ENCODE measurements around the gene RIOK2. TPM values are rescaled to one million over a fixed set of nuclear protein-coding genes. Genes with fewer than 3 reads are reported as not detected.
"Not testable (repeated sequence)": the region's sequence is repeated elsewhere in the genome, so short reads cannot be mapped to it uniquely, and the experiment has no call there.

RIOK2 gene
- total RNA-seq, 5 donors from 2014 or later (not counting 1 experiment from before 2014, with no cell fraction given): 22.5 to 31.9 (median 25.1) TPM

- DNase-seq; H3K4me3 Mint-ChIP-seq; H3K27me3 Mint-ChIP-seq; H3K27me3 ChIP-seq (replicated peaks in 1 of 2; ENCODE audit: control insufficient read depth in 2 of 2, extremely low read depth in 1 of 2, insufficient read depth in 2 of 2, low read length in 1 of 2); H3K9me3 Mint-ChIP-seq; H3K27ac Mint-ChIP-seq; H3K27ac ChIP-seq (ENCODE audit: low read length); H3K4me3 ChIP-seq (ENCODE audit: control insufficient read depth in 1 of 2, extremely low read depth in 1 of 2, low read length in 1 of 2); POLR2A ChIA-PET; ATAC-seq (replicated peaks in 1 of 4); H3K9me3 ChIP-seq: not testable (repeated sequence)
- Mint-ChIP-seq H3K36me3 (peaks cover 48% of the 10 kb centered on the region), H3K4me1 (peaks cover 43 to 44% (median 43%) of the 10 kb centered on the region in 3 donors)
- CTCF ChIA-PET: interaction anchor here in 1 of 2 donors (1.0 kb wide), 1 partner anchor 17 kb away, joined by 3 read pairs; no protein-coding TSS in a partner anchor
- WGBS (ENCODE audit: insufficient coverage): no CpG with 5 or more reads among the region's 3 CpGs
- H3K4me1 ChIP-seq (ENCODE audit: control insufficient read depth in 1 of 2, extremely low read depth in 1 of 2, insufficient read depth in 2 of 2, low read length in 2 of 2): peaks cover 11 to 14% of the 10 kb centered on the region in 2 experiments
- H3K36me3 ChIP-seq (ENCODE audit: control insufficient read depth in 2 of 2, extremely low read depth in 1 of 2, insufficient read depth in 1 of 2, low read length in 1 of 2): peaks cover 4 to 47% of the 10 kb centered on the region in 2 donors
These were observed 3.6 kb downstream of the RIOK2 start for GRCh38 chr5:97179457-97179856.

- no peak for DNase-seq
These were observed 10.8 kb downstream of the RIOK2 start for GRCh38 chr5:97172227-97172626.

GRCh38 chr5:97171703-97172102 is 11.3 kb downstream of the RIOK2 start:
- no peaks in the 10 kb centered on the region for H3K9me3 ChIP-seq
- ChIA-PET POLR2A (no interaction called here), CTCF (interaction anchor here in 1 of 2 donors (1.4 kb wide), 1 partner anchor 10 kb away, joined by 3 read pairs; no protein-coding TSS in a partner anchor)
- no peak for DNase-seq
- ATAC-seq (replicated peaks in 1 of 4): no peak
- Mint-ChIP-seq H3K9me3 (no peaks in the 10 kb centered on the region), H3K4me3 (no peak overlapping the region), H3K4me1 (peaks cover 12 to 21% (median 16%) of the 10 kb centered on the region in 3 donors), H3K27ac (peak overlapping the region in 1 of 2 donors; percentile 62), H3K36me3 (peaks cover 51% of the 10 kb centered on the region), H3K27me3 (no peaks in the 10 kb centered on the region)
- H3K4me1 ChIP-seq (ENCODE audit: control insufficient read depth in 1 of 2, extremely low read depth in 1 of 2, insufficient read depth in 2 of 2, low read length in 2 of 2): no peaks in the 10 kb centered on the region
- H3K27me3 ChIP-seq (replicated peaks in 1 of 2; ENCODE audit: control insufficient read depth in 2 of 2, extremely low read depth in 1 of 2, insufficient read depth in 2 of 2, low read length in 1 of 2): no peaks in the 10 kb centered on the region
- H3K36me3 ChIP-seq (ENCODE audit: control insufficient read depth in 2 of 2, extremely low read depth in 1 of 2, insufficient read depth in 1 of 2, low read length in 1 of 2): peaks cover 0 to 85% of the 10 kb centered on the region in 2 donors
- no peak overlapping the region for H3K27ac ChIP-seq (ENCODE audit: low read length)
- H3K4me3 ChIP-seq (ENCODE audit: control insufficient read depth in 1 of 2, extremely low read depth in 1 of 2, low read length in 1 of 2): no peak overlapping the region
- WGBS (ENCODE audit: insufficient coverage): 100% methylated on average over 2 of the region's 3 CpGs

More at GRCh38 chr5:97172227-97172626, 10.8 kb downstream of the RIOK2 start:
- no peak overlapping the region for H3K4me3 ChIP-seq (ENCODE audit: control insufficient read depth in 1 of 2, extremely low read depth in 1 of 2, low read length in 1 of 2)
- no peak overlapping the region for H3K4me3 Mint-ChIP-seq
- ChIA-PET POLR2A (no interaction called here), CTCF (interaction anchor here in 1 of 2 donors (1.8 kb wide), 1 partner anchor 11 kb away, joined by 8 read pairs; no protein-coding TSS in a partner anchor)
- H3K27me3 Mint-ChIP-seq: no peaks in the 10 kb centered on the region
- no peak for ATAC-seq (replicated peaks in 1 of 4)
- H3K9me3 ChIP-seq: no peaks in the 10 kb centered on the region
- no peaks in the 10 kb centered on the region for H3K4me1 ChIP-seq (ENCODE audit: control insufficient read depth in 1 of 2, extremely low read depth in 1 of 2, insufficient read depth in 2 of 2, low read length in 2 of 2)
- H3K27ac ChIP-seq (ENCODE audit: low read length): no peak overlapping the region
- peaks cover 54% of the 10 kb centered on the region for H3K36me3 Mint-ChIP-seq
- no peaks in the 10 kb centered on the region for H3K27me3 ChIP-seq (replicated peaks in 1 of 2; ENCODE audit: control insufficient read depth in 2 of 2, extremely low read depth in 1 of 2, insufficient read depth in 2 of 2, low read length in 1 of 2)
- H3K36me3 ChIP-seq (ENCODE audit: control insufficient read depth in 2 of 2, extremely low read depth in 1 of 2, insufficient read depth in 1 of 2, low read length in 1 of 2): peaks cover 2 to 86% of the 10 kb centered on the region in 2 donors
- H3K9me3 Mint-ChIP-seq: no peaks in the 10 kb centered on the region
- peaks cover 12 to 21% (median 16%) of the 10 kb centered on the region in 3 donors for H3K4me1 Mint-ChIP-seq
- H3K27ac Mint-ChIP-seq: peak overlapping the region in 1 of 2 donors; percentile 62

GRCh38 chr5:97167435-97167834 is 15.6 kb downstream of the RIOK2 start:
- peak overlapping the region; percentile 9 for H3K27ac ChIP-seq (ENCODE audit: low read length)
- Mint-ChIP-seq H3K36me3 (peaks cover 37% of the 10 kb centered on the region), H3K4me3 (peak overlapping the region; percentile 31 to 63 (median 37)), H3K27ac (peak overlapping the region; percentile 81 to 87), H3K27me3 (no peaks in the 10 kb centered on the region), H3K4me1 (peaks cover 8 to 30% (median 20%) of the 10 kb centered on the region in 3 donors), H3K9me3 (no peaks in the 10 kb centered on the region)
- DNase-seq: no peak
- peaks cover 0 to 2% of the 10 kb centered on the region in 2 experiments for H3K4me1 ChIP-seq (ENCODE audit: control insufficient read depth in 1 of 2, extremely low read depth in 1 of 2, insufficient read depth in 2 of 2, low read length in 2 of 2)
- no peaks in the 10 kb centered on the region for H3K27me3 ChIP-seq (replicated peaks in 1 of 2; ENCODE audit: control insufficient read depth in 2 of 2, extremely low read depth in 1 of 2, insufficient read depth in 2 of 2, low read length in 1 of 2)
- ChIA-PET POLR2A (no interaction called here), CTCF (interaction anchor here (0.6 to 1.0 kb wide), 5 partner anchors 9 to 152 kb away, joined by 3 read pairs; no protein-coding TSS in a partner anchor)
- peaks cover 0 to 69% of the 10 kb centered on the region in 2 donors for H3K36me3 ChIP-seq (ENCODE audit: control insufficient read depth in 2 of 2, extremely low read depth in 1 of 2, insufficient read depth in 1 of 2, low read length in 1 of 2)
- no peaks in the 10 kb centered on the region for H3K9me3 ChIP-seq
- H3K4me3 ChIP-seq (ENCODE audit: control insufficient read depth in 1 of 2, extremely low read depth in 1 of 2, low read length in 1 of 2): no peak overlapping the region
- peak in 1 of 4 experiments; percentile 19 for ATAC-seq (replicated peaks in 1 of 4)
- WGBS (ENCODE audit: insufficient coverage): 57% methylated on average over 6 of the region's 6 CpGs

- Histone ChIP-seq H3K9me3 (no peaks in the 10 kb centered on the region), H3K27me3 (replicated peaks in 1 of 2; ENCODE audit: control insufficient read depth in 2 of 2, extremely low read depth in 1 of 2, insufficient read depth in 2 of 2, low read length in 1 of 2) (no peaks in the 10 kb centered on the region), H3K4me3 (ENCODE audit: control insufficient read depth in 1 of 2, extremely low read depth in 1 of 2, low read length in 1 of 2) (no peak overlapping the region), H3K4me1 (ENCODE audit: control insufficient read depth in 1 of 2, extremely low read depth in 1 of 2, insufficient read depth in 2 of 2, low read length in 2 of 2) (peaks cover 0 to 2% of the 10 kb centered on the region in 2 experiments), H3K27ac (ENCODE audit: low read length) (peak overlapping the region; percentile 19), H3K36me3 (ENCODE audit: control insufficient read depth in 2 of 2, extremely low read depth in 1 of 2, insufficient read depth in 1 of 2, low read length in 1 of 2) (peaks cover 0 to 67% of the 10 kb centered on the region in 2 donors)
- no CpG with 5 or more reads among the region's 1 CpG for WGBS (ENCODE audit: insufficient coverage)
- H3K27ac Mint-ChIP-seq: peak overlapping the region; percentile 59 to 67
- DNase-seq (no peak), ATAC-seq (replicated peaks in 1 of 4) (no peak)
- peaks cover 31% of the 10 kb centered on the region for H3K36me3 Mint-ChIP-seq
- H3K4me1 Mint-ChIP-seq: peaks cover 6 to 29% (median 18%) of the 10 kb centered on the region in 3 donors
- no peaks in the 10 kb centered on the region for H3K27me3 Mint-ChIP-seq
- ChIA-PET CTCF (interaction anchor here (0.6 to 3.3 kb wide), 10 partner anchors 15 to 821 kb away, joined by 3 to 13 read pairs (median 4); no protein-coding TSS in a partner anchor), POLR2A (no interaction called here)
- H3K4me3 Mint-ChIP-seq: no peak overlapping the region
- no peaks in the 10 kb centered on the region for H3K9me3 Mint-ChIP-seq
These were observed 17.3 kb downstream of the RIOK2 start for GRCh38 chr5:97165726-97166125.

GRCh38 chr5:97164846-97165245 is 18.2 kb downstream of the RIOK2 start:
- ChIA-PET POLR2A (interaction anchor here in 1 of 2 donors (0.5 kb wide), 1 partner anchor 24 kb away, joined by 5 read pairs; no protein-coding TSS in a partner anchor), CTCF (interaction anchor here (0.9 to 5.6 kb wide), 10 partner anchors 11 to 820 kb away, joined by 3 to 66 read pairs (median 5); no protein-coding TSS in a partner anchor)
- Histone ChIP-seq H3K4me1 (ENCODE audit: control insufficient read depth in 1 of 2, extremely low read depth in 1 of 2, insufficient read depth in 2 of 2, low read length in 2 of 2) (peaks cover 0 to 2% of the 10 kb centered on the region in 2 experiments), H3K27ac (ENCODE audit: low read length) (no peak overlapping the region), H3K9me3 (no peaks in the 10 kb centered on the region), H3K36me3 (ENCODE audit: control insufficient read depth in 2 of 2, extremely low read depth in 1 of 2, insufficient read depth in 1 of 2, low read length in 1 of 2) (peaks cover 0 to 68% of the 10 kb centered on the region in 2 donors), H3K4me3 (ENCODE audit: control insufficient read depth in 1 of 2, extremely low read depth in 1 of 2, low read length in 1 of 2) (no peak overlapping the region), H3K27me3 (replicated peaks in 1 of 2; ENCODE audit: control insufficient read depth in 2 of 2, extremely low read depth in 1 of 2, insufficient read depth in 2 of 2, low read length in 1 of 2) (no peaks in the 10 kb centered on the region)
- DNase-seq (no peak), ATAC-seq (replicated peaks in 1 of 4) (no peak)
- H3K4me3 Mint-ChIP-seq: no peak overlapping the region
- H3K27me3 Mint-ChIP-seq: no peaks in the 10 kb centered on the region
- H3K4me1 Mint-ChIP-seq: peaks cover 6 to 29% (median 18%) of the 10 kb centered on the region in 3 donors
- peaks cover 36% of the 10 kb centered on the region for H3K36me3 Mint-ChIP-seq
- H3K9me3 Mint-ChIP-seq: no peaks in the 10 kb centered on the region
- H3K27ac Mint-ChIP-seq: peak overlapping the region in 1 of 2 donors; percentile 55

Measured in T-cell (primary cell).